Activated CD4-positive, alpha-beta T cell treated with anti-CD3 and anti-CD28 coated beads, Interleukin-2, amount 50 U/mL, for 1 hour (primary cell): Measurements from ENCODE around the gene ANK3.

ENCODE experiments used
- DNase-seq: peaks from one replicate; pipeline ENCODE4 v3.0.0-alpha.2; 2020

Gene ANK3

GRCh38 chr10:60389413-60390025 lies at the start of gene ANK3:
ANK3 (minus strand) TSS chr10:60389875; CDS start chr10:60389538, 337 bp downstream.
- DNase-seq = no peak

- DNase-seq = no peak
Measured at GRCh38 chr10:60434418-60435046, 44.9 kb upstream of the ANK3 start.

GRCh38 chr10:60433684-60434083 lies 44.0 kb upstream of the ANK3 start:
- no peak for DNase-seq

GRCh38 chr10:60430836-60431597 lies 41.3 kb upstream of the ANK3 start:
- DNase-seq = no peak

- no peak for DNase-seq
Measured at GRCh38 chr10:60430017-60430416, 40.3 kb upstream of the ANK3 start.

GRCh38 chr10:60429084-60429849 lies 39.6 kb upstream of the ANK3 start:
- DNase-seq = no peak

- no peak for DNase-seq
Measured at GRCh38 chr10:60428387-60428737, 38.7 kb upstream of the ANK3 start.

- no peak for DNase-seq
Measured at GRCh38 chr10:60427709-60428386, 38.2 kb upstream of the ANK3 start.

- no peak for DNase-seq
Measured at GRCh38 chr10:60427148-60427547, 37.5 kb upstream of the ANK3 start.

- no peak for DNase-seq
Measured at GRCh38 chr10:60426425-60426824, 36.8 kb upstream of the ANK3 start.

GRCh38 chr10:60425392-60426110 lies 35.9 kb upstream of the ANK3 start:
- no peak for DNase-seq

- no peak for DNase-seq
Measured at GRCh38 chr10:60424971-60425370, 35.3 kb upstream of the ANK3 start.

- no peak for DNase-seq
Measured at GRCh38 chr10:60423920-60424319, 34.2 kb upstream of the ANK3 start.

- DNase-seq = no peak
Measured at GRCh38 chr10:60422809-60423208, 33.1 kb upstream of the ANK3 start.

GRCh38 chr10:60420991-60421894 lies 31.6 kb upstream of the ANK3 start:
- no peak for DNase-seq

- DNase-seq = no peak
Measured at GRCh38 chr10:60419249-60419648, 29.6 kb upstream of the ANK3 start.

GRCh38 chr10:60417901-60418300 lies 28.2 kb upstream of the ANK3 start:
- DNase-seq = no peak

- DNase-seq = no peak
Measured at GRCh38 chr10:60417024-60417423, 27.3 kb upstream of the ANK3 start.

GRCh38 chr10:60414877-60415585 lies 25.4 kb upstream of the ANK3 start:
- DNase-seq = no peak

- DNase-seq = no peak
Measured at GRCh38 chr10:60414111-60414510, 24.4 kb upstream of the ANK3 start.
